ENCODE results near the gene MRPL20.

Gene MRPL20

GRCh38 chr1:1364266-1364665 is 42.8 kb downstream of the MRPL20 start:
- TF ChIP-seq CTCF (IDR thresholded peaks at IDR 0.05), result no peak

- TF ChIP-seq CTCF (IDR thresholded peaks at IDR 0.05), result no peak
These were observed 45.1 kb downstream of the MRPL20 start for GRCh38 chr1:1361982-1362423.

GRCh38 chr1:1361233-1361981 is 45.7 kb downstream of the MRPL20 start:
- no peak for TF ChIP-seq CTCF (IDR thresholded peaks at IDR 0.05)

GRCh38 chr1:1360506-1361169 is 46.5 kb downstream of the MRPL20 start:
- no peak for TF ChIP-seq CTCF (IDR thresholded peaks at IDR 0.05)

GRCh38 chr1:1359664-1360468 is 47.2 kb downstream of the MRPL20 start:
- TF ChIP-seq CTCF (IDR thresholded peaks at IDR 0.05), result no peak

- TF ChIP-seq CTCF (IDR thresholded peaks at IDR 0.05), result no peak
These were observed 47.8 kb downstream of the MRPL20 start for GRCh38 chr1:1359308-1359663.

- no peak for TF ChIP-seq CTCF (IDR thresholded peaks at IDR 0.05)
These were observed 48.4 kb downstream of the MRPL20 start, which contains the start of gene MXRA8 for GRCh38 chr1:1358433-1359271. Gene MXRA8, minus strand, starts transcription at chr1:1358555. Its CDS starts 51 bp downstream, at chr1:1358504.
